Tibial nerve (tissue), 3 donors: ENCODE measurements around the gene CTNNA1.

ENCODE experiments used
- POLR2A ChIP-seq, 2 donors: fragments of 450-650 bp; IDR thresholded peaks; one replicate each; pipeline ENCODE4 v1.6.1; 2017; ENCODE audit warnings: antibody characterized with exemption in 2 of 2, mild to moderate bottlenecking in 2 of 2, moderate library complexity in 2 of 2
- TF ChIP-seq, protein P1 (sequence below), 5 experiments: fragments of 200-600 bp in 3 of 5; fragments of 450-650 bp in 2 of 5; sonication (generic) in 3 of 5; IDR thresholded peaks; one replicate each; pipeline ENCODE4 v1.5.1; 2016 to 2019; ENCODE audit warnings: antibody characterized with exemption in 5 of 5, mild to moderate bottlenecking in 3 of 5, moderate library complexity in 2 of 5

GRCh38 chr5:138930371-138931097 lies 177.3 kb downstream of the CTNNA1 start:
- TF ChIP-seq, protein P1, sequence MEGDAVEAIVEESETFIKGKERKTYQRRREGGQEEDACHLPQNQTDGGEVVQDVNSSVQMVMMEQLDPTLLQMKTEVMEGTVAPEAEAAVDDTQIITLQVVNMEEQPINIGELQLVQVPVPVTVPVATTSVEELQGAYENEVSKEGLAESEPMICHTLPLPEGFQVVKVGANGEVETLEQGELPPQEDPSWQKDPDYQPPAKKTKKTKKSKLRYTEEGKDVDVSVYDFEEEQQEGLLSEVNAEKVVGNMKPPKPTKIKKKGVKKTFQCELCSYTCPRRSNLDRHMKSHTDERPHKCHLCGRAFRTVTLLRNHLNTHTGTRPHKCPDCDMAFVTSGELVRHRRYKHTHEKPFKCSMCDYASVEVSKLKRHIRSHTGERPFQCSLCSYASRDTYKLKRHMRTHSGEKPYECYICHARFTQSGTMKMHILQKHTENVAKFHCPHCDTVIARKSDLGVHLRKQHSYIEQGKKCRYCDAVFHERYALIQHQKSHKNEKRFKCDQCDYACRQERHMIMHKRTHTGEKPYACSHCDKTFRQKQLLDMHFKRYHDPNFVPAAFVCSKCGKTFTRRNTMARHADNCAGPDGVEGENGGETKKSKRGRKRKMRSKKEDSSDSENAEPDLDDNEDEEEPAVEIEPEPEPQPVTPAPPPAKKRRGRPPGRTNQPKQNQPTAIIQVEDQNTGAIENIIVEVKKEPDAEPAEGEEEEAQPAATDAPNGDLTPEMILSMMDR (IDR thresholded peaks at IDR 0.05), result no peak
- no peak for TF ChIP-seq POLR2A (IDR thresholded peaks at IDR 0.05)
